NCI-H524 (cell line): ENCODE results near the gene MTSS2.
"Not testable (repeated sequence)": the region's sequence is repeated elsewhere in the genome, so short reads cannot be mapped to it uniquely, and the experiment has no call there.

Experiments
- DNase-seq, 2 experiments: peaks; one replicate each; lab custom pipeline; 2025; lab: John Stamatoyannopoulos, UW

MTSS2 gene

DNA sequence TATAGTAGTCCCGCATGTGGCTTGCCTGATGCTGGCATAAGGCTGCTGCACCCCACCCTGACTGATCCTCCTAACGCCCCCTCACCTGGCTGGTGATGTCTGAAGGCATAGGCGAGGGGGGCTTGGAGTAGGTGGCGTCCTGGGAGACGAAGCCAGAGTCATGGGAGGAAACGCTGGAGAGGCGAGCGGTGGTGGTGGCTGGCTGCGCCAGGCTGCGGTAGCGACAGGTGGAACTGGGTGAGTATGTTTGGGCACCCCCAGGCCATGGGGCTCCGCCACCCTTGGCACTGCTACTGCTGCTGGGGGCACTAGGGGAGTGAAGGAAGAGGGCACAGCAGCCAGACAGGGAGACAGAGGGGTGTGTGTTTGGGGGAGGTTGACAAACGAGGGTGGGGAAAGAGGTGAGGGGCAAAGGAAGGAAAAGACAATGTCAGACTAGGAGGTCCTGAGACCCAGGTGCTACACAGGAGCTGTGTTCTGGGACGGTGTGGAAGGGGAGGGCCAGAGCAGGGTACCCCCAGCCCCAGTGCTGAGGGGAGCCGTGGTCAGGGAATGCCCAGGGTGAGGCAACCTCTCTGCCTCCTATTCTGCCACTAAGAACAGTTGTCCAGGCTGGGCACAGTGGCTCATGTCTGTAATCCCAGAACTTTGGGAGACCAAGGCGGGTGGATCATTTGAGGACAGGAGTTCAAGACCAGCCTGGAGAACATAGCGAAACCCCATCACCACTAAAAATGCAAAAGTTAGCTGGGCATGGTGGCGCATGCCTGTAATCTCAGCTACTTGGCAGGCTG, 11.4 kb downstream of the MTSS2 start:
- no peak for DNase-seq

DNA sequence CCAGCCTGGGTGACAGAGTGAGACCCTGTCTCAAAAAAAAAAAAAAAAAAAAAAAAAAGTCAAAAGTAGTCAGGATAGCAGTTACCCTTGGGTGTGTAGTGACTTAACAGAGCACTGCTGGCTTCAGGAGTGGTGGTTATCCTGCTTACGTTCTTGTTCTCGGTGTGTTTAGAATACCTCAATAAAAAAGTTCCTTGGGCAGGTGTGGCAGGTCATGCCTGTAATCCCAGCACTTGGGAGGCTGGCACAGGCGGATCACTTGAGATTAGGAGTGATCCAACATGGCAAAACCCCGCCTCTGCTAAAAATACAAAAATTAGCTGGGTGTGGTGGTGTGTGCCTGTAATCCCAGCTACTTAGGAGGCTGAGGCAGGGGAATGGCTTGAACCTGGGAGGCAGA, 14.9 kb downstream of the MTSS2 start:
- DNase-seq = not testable (repeated sequence)

DNA sequence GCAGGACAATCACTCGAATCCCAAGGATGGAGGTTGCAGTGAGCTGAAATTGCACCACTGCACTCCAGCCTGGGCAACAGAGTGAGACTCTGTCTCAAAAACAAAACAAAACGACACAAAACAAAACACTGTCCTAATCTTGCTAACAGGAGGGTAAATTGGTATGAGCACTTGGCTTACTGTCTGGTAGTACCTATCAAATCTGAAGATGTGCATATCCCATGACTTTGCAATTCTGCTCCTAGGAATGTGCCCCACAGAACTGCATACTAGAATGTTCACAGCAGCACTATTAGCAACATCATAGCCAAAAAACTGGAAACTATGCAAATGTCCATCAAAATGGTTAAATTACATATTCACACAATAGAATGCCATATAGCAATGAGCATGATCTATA, 15.7 kb downstream of the MTSS2 start:
- DNase-seq = no peak

DNA sequence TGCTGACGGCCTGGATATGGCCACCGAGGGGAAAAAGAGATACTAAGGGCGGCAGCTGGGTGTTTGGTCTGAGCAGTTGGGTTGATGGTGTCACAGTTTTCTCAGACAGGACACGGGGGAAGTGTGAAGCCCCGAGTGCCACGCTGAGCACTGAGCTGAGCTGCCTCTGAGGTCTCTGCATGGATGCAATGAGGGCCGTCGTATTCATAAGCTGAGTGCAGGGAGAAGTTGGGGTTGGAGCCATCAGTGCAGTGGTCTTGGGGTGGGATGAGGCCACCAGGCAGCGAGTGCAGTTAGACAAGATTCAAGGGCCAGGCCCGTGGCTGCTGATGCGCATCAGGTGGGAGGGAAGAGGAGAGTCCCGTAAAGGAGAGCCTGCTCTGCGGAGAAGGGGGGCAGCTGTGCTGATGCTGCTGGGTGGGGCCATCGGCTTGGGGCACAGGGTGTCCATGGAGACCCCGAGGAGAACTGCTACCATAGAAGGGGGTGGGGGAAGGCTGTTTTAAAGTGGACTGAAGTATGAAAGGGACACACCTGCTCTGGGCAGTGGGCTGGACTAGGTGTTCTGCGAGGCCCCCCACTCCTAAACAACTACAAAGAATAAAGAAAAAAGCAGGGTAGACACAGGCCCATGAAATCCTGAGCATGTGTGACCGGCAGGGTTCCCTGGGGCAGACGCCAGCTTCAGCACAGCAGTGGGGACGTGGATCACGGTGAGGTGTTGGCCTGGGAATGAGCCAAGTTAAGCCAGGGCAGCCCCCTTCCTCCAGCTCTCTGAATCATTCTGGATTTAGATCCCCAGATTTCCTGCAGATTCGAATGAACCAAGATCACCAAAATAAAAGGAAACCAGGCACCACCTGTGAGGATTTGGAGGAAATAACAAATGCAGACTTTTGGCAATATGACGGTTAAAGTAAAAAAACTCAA, 19.8 kb downstream of the MTSS2 start:
- DNase-seq = no peak

DNA sequence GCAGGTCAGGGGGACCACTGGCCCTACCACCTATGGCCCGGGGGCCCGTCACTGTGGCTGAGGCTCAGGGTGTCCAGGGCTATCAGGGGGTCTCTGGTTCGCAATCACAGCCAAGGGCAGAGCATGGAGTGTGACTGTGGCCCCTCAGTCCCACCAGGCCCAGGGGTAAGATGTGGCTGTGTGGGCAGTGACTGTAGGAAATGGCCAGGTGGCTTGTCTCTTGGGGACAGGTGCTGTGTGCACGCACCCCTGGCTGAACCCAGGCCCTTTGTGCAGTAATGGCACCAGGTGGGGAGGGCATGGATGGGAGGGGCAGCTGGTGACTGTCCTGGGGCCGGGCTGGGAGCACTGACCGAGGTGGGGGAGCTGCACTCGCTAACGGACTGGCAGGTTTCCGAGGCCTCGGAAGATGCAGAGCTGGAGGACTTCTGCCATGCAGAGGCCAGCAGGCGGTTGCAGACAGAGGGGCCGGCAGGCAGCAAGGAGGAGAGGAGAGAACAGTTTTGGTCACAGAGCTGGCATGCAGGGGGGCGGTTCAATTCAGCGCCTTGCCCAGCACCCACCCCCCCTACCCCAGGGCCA, 20.6 kb downstream of the MTSS2 start:
- DNase-seq = no peak

DNA sequence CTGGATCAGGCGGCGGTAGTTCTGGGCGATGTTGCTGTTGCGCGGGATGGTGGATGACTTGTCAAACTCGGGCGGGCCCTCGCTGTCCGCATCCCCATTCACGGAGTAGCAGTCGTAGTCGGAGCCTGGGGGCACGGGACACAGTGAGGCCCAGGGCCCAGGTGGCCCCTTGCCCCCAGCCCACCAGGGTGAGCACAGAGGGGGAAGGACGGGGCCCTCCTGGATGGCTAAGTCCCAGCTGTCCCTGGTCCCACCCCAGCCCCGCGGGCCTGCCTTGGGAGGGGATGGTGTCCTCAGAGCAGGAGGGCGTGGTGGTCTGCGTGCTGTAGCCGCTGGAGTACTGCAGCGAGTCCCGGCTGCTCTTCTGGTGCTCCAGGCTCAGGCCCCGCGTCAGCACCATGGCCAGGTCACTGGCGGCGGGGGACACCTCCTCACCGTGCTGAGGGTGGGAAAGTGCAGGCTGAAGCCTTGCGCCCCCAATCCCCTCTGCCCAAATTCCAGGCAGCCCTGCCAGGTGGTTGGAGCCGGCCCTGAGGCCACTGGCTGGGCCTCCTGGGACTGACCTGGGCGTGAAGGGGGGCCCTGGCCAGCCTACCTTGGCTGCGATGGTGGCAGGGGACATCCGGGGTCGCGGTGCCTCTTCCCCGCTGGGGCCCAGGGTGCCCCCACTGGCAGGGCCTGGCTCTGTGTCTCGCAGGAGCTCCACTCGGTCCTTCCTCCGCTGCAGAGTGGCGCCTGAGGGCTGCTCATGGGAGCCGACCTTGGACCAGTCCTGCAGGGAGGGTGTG, 21.3 kb downstream of the MTSS2 start:
- no peak for DNase-seq

DNA sequence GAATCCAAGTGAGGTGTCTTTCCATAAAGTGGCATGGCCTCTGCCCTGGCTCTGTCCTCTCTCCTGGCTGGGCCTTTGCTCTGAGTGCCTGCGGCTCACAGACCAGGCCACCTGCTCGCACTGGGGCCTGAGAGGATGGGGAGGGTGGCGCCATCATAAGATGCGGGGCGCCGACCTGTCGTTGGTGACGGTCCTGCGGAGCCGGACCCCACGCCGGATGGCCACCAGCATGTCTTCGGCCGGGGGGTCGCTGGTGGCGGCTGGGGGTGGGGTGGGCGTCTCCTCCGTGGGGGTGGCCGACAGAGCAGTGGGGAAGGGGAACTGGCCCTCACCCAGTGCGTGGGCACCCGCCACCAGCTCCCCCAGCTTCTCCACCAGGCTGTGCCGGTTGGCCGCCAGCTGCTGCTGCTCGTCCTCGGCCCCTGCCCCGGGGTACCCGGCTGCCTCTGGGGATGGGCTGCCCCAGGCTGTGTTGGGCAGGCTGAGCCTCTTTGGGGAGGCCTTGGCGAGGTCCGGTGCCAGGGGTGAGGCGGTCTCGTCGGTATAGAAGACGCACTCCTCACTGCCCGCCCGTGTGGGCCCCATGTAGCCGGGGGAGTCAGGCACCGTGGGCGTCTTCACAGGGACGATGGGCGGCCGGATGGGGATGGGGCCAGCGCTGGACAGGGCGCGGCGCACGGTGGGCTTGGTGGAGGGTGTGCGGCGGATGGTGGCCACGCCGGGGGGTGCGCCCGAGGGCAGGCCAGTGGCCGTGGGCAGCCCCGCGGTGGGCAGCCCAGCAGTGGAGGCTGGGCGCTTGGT, 22.1 kb downstream of the MTSS2 start:
- no peak for DNase-seq

DNA sequence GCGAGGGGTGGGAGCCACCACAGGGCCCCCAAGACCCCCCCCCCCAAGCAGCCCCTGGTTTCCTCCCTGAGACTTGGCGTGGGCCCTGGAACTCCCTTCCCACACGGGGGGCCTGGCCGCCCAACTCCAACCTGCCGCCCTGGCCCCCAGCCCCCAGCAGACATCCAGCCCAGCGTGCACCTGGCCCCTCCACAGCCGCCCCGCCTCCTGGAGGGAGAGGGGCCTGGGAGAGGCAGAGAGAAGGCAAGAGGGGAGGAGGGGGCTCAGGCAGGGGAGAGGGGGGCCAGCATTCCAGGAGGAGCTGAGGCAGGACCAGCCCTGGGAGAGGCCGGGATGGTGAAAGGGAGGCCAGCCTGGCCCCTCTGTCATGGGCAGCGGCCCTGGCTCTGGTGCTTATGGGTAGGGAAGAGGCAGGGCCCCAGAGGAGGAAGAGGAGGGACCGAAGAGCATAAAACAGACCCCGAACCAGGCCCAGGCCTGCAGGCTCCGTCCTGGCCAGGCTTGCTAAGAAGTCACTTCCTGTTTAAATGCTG, 22.8 kb downstream of the MTSS2 start:
- no peak for DNase-seq

DNA sequence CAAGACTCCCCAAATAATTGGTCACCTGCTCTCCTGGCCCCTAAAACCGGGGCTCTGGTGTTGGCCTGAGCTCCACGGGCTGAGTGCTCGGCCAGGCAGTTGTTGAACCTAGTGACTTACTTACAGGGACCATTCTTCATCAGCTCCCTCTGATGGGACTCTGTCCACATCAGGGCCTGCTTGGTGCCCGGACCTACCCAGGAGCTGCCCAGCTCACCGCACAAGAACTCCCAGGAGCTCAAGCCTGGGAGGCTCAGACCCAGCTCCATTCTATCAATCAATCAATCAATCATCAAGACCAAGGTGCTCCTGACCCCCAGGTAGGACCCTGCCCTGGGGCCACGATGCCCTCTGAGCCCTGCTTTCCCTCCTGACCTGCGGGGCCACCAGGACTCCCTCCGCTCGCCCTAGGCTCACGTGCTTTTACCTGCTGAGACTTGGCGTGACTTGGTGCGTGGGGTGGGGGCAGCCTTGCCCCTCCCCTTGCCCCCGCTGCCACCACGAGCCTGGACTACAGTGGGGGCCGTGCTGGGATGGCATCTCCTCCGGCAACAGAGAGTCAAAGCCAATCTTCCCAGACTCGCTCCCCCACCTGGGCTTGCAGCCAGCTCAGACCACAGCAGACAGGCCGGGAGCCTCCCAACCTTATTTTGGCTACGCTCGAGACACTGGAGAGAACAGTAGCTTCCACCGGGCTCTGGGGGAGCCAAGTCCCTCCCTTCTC, 23.8 kb downstream of the MTSS2 start:
- no peak for DNase-seq

DNA sequence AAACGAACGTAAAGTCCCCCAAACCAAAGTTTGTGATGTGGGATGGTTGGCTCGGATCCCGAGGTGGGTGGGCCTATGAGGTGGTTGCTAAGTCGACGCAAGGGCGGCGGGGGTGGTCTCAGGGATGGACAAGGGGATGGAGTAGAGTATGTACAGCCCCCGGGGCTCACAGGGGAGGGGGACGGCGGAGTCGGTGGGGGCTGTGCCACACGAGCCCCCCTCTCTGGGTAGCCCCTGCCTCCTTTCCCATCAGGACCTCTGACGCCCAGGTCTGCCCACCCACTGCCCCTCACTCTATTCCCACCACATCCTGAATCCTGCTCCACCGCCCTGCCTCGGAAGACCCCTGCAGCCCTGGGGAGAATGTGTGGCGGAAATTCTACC, 24.3 kb downstream of the MTSS2 start:
- no peak for DNase-seq

DNA sequence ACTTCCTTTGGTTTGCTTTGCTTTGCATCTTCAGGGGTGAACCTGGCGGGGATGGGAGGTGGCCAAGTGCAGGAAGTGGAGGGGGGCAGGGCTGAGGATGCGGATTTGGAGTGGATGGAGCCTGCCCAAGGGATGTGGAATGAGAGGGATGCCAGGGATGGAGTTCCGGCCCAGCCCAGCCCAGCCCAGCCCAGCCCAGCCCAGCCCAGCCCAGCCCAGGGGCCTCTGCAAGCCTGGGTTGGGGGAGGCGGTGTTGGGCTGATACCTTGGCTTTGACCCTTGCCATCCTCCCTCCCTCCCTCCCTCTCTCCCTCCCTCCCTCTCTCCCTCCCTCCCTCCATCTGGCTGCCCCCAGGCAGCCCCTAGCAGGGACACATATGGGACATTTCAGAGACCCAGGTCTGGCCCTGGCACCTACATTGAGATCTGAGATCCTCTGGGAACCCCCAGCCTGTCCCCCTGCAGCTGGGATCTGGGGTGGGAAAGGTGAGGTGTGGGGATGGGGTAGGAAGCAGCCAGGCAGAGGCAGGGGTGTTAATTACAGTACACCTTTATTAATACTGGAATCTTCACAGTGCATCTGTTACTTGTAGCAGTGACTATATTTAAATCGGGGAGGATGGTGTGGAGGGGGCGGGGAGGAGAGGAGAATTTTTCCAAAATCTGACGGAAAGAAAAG, 25.0 kb downstream of the MTSS2 start:
- peak in 1 of 2 experiments; percentile 26 for DNase-seq

DNA sequence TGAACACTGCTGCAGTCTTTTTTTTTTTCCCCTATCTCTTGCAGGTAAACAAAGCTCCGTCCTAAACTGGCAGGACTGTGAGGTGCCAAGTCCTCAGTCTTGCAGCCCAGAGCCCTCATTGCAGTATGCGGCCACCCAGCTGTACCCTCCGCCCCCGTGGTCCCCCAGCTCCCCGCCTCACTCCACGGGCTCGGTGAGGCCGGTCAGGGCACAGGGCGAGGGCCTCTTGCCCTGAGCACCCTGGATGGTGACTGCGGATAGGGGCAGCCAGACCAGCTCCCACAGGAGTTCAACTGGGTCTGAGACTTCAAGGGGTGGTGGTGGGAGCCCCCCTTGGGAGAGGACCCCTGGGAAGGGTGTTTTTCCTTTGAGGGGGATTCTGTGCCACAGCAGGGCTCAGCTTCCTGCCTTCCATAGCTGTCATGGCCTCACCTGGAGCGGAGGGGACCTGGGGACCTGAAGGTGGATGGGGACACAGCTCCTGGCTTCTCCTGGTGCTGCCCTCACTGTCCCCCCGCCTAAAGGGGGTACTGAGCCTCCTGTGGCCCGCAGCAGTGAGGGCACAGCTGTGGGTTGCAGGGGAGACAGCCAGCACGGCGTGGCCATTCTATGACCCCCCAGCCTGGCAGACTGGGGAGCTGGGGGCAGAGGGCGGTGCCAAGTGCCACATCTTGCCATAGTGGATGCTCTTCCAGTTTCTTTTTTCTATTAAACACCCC, 25.7 kb downstream of the MTSS2 start:
- no peak for DNase-seq

DNA sequence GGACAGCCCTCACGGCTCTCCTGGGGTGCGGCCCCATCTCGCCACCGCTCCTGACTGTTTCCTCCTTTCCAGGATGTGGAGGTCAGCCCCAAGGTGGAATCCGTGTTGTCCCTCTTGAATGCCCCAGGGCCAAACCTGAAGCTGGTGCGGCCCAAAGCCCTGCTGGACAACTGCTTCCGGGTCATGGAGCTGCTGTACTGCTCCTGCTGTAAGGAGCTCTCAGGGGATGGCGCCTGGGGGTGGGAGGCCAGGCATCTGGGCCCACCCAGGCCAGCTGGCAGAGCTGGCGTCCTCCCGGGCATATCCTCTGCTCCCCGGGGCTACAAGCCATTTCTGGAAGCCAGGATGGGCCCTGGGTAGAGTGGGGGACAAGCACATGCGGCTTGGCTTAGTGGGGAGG, 26.3 kb downstream of the MTSS2 start:
- DNase-seq = no peak

DNA sequence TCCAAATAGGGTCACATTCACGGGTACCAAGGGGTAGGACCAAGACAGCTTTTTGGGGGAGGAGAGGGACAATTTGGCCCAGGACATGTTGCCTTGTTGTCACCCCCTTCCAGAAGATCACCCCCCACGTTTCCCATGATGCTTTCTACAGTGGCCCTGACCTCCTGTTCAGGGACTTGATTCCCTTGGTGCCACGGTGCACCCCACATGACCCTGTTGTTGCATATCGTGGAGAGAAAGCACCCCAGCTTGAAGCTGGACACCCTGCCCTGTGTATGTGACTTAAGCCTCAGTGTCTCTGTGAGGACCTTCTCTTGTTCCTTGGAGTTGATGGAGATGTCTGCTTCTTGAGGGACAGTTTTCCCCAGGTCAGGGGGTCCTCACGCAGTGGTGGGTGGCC, 26.9 kb downstream of the MTSS2 start:
- DNase-seq = no peak

DNA sequence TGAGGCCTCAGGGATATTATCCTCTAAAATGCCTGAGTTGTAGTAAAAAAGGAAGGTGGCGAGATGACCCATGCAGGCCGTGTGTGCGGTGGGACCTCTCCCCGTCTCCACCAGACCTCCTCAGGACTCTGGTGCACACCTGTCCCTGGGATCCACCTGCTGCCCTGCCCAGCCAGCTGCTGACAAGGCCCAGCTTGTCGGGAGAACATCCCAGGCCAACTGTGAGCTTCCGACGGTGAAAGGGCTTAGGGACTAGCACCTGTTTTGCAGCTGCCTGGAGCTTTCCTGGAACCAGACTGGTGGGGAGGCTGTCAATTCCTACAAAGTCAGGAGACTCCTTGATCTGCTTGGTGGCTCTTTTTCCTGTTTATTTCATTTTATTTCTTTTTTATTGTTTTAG, 27.9 kb downstream of the MTSS2 start:
- DNase-seq = peak in 1 of 2 experiments; percentile 29

DNA sequence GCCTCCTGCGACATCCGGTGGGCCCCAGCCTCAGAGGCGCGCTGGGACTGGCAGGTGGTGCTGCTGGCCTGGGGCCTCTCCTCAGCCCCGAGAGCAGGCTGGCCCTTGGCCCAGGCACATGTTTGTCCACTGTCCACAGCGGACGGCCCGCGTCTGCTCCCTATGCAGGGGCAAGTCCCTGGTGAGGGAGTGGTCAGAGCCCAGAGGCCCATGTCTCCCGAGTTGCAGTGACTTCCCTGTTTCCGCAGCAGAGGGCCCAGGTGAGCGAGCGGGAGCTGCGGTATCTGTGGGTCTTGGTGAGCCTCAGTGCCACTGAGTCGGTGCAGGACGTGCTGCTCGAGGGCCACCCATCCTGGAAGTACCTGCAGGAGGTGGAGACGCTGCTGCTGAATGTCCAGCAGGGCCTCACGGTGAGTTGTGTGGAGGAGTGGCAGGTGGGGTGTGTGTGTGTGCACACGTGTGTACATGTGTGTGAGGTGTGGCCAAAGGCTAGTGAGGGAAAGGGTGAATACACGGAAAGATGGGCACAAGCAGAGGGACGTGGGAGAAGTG, 29.1 kb downstream of the MTSS2 start:
- DNase-seq = no peak

DNA sequence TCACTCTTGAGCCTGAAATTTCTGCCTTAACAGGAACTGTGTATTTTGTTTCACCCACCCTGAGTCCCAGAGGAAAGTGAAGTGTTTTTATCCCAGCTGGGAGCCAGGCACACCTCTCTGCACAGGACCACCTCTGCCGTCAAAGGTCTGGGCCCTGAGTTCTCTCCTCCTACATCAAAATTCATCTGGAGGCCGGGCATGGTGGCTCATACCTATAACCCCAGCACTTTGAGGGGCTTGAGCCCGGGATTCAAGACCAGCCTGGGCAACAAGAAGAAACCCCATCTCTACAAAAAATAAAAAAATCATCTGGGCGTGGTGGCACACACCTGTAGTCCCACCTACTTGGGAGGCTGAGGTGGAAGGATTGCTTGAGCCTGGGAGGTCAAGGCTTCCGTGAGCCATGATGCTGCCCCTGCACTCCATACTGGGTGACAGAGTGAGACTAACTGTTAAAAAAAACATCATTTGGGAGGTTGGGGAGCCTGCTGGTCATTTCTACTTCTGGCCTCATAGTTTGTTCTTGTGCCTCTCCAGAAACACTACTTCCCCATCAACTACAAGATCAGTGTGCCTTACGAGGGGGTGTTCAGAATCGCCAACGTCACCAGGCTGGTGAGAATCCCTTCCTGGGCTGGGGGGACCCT, 29.7 kb downstream of the MTSS2 start:
- DNase-seq = no peak
